A673 (cell line): ENCODE measurements around the gene WDR38.

Experiments used
- EZH2 ChIP-seq: fragments of 200-600 bp; sonication (generic); IDR thresholded peaks from 2 replicates; pipeline ENCODE4 v1.6.1; 2017; ENCODE audit warnings: borderline replicate concordance, low read depth, mild to moderate bottlenecking, mixed read lengths, antibody characterized with exemption, low read length; ENCODE audit not compliant: poor library complexity, severe bottlenecking
- TF ChIP-seq, protein P1 (sequence below): fragments of 300-800, 200-600 bp; sonication (generic); conservative IDR thresholded peaks from 2 replicates; pipeline ENCODE4 v1.5.1; 2017; ENCODE audit warnings: low read depth, mild to moderate bottlenecking, antibody characterized with exemption, low read length, moderate library complexity, mixed read lengths

DNA sequence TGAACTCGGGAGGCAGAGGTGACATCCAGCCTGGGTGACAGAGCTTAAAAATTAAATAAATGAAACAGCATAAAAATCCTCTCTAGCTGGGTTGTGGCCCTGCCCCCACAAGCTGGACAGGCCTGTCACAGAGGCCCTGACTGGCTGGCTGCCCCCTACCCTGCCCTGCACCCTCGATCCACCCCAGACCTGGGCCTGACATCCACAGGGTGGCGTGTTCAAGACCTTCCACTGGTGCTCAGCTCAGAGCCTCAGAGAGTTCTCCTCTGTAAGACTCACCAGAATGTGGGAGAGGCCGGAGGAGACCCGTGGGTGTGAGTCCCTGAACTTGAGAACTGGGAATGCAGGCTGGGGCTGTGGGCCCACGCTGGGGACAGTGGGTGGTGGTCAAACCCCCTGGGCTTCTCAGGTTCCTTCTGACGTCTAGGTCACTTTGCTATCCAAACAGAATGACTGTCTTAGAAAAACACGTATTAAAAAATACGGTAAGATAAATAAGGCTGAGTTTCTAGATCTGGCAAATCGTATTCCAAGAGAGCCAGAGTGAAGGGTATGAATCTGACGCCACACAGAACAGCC is 9.7 kb upstream of the WDR38 start:
- TF ChIP-seq, protein P1, sequence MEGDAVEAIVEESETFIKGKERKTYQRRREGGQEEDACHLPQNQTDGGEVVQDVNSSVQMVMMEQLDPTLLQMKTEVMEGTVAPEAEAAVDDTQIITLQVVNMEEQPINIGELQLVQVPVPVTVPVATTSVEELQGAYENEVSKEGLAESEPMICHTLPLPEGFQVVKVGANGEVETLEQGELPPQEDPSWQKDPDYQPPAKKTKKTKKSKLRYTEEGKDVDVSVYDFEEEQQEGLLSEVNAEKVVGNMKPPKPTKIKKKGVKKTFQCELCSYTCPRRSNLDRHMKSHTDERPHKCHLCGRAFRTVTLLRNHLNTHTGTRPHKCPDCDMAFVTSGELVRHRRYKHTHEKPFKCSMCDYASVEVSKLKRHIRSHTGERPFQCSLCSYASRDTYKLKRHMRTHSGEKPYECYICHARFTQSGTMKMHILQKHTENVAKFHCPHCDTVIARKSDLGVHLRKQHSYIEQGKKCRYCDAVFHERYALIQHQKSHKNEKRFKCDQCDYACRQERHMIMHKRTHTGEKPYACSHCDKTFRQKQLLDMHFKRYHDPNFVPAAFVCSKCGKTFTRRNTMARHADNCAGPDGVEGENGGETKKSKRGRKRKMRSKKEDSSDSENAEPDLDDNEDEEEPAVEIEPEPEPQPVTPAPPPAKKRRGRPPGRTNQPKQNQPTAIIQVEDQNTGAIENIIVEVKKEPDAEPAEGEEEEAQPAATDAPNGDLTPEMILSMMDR = no peak
- TF ChIP-seq EZH2 = no peak
